GM12878 (cell line): Measurements from ENCODE around the gene MPIG6B. TPM values are rescaled to one million over a fixed set of nuclear protein-coding genes. Genes with fewer than 3 reads are reported as not detected.

Source experiments
- ATAC-seq: fragments of 200-7000 bp; cut with Tn5 transposase; 3 replicates; pipeline ENCODE4 v1.9.1; 2020; ENCODE audit warnings: mild to moderate bottlenecking, moderate library complexity
- BruUV-seq: library from RNA; stranded (reverse); fragments of 400-500 nt; replicated peaks from 2 replicates; lab custom pipeline; 2021; lab: Mats Ljungman, UMichigan
- CTCF ChIA-PET: fragments of 300-600 bp; sonication (Branson Sonifier 250); formaldehyde crosslinking; extraction: SDS; loops from one replicate; lab custom pipeline; 2021; ENCODE audit warnings: inconsistent platforms; lab: Yijun Ruan, JAX
- POLR2A ChIA-PET: fragments of 350-600 bp; formaldehyde crosslinking; extraction: SDS; loops from one replicate; lab custom pipeline; 2021; ENCODE audit warnings: inconsistent platforms; lab: Charles Lee
- RAD21 ChIA-PET: fragments of 300-600 bp; sonication (Branson Sonifier 250); formaldehyde crosslinking; loops from one replicate; lab custom pipeline; 2023; ENCODE audit warnings: antibody characterized with exemption; ENCODE audit not compliant: unreplicated experiment; lab: Charles Lee
- SMC1A ChIA-PET: fragments of 300-600 bp; sonication (Branson Sonifier 250); formaldehyde crosslinking; loops from one replicate; lab custom pipeline; 2023; ENCODE audit not compliant: unreplicated experiment, uncharacterized antibody; lab: Charles Lee
- DNase-seq: peaks from one replicate; pipeline ENCODE4 v3.0.0-alpha.2; 2011; ENCODE audit warnings: low read depth, low spot score
- FAIRE-seq: peaks from 3 replicates; lab custom pipeline; 2011; peaks lifted over from hg19 to GRCh38; lab: Jason Lieb, UNC
- H2AFZ ChIP-seq: 2 replicates; pipeline ENCODE4 v1.6.0; 2011; ENCODE audit warnings: low read depth, low read length, control low read depth; ENCODE audit not compliant: control insufficient read depth
- H3K27ac ChIP-seq: 2 replicates; pipeline ENCODE4 v1.5.1; 2011; ENCODE audit warnings: control low read depth; ENCODE audit not compliant: control insufficient read depth, insufficient read depth
- H3K27me3 ChIP-seq, 2 experiments: replicated peaks in 1 of 2; 2 replicates each; pipeline versions ENCODE4 v1.6.0 to v1.6.1; 2011; ENCODE audit warnings: low read length in 1 of 2; ENCODE audit not compliant: control insufficient read depth in 2 of 2, insufficient read depth in 2 of 2
- H3K36me3 ChIP-seq, 2 experiments: 2 replicates each; pipeline ENCODE4 v1.5.1; 2011; ENCODE audit warnings: low read length in 1 of 2; ENCODE audit not compliant: control insufficient read depth in 2 of 2, insufficient read depth in 2 of 2
- H3K4me1 ChIP-seq: 2 replicates; pipeline ENCODE4 v1.6.1; 2011; ENCODE audit warnings: mild to moderate bottlenecking, low read length, moderate library complexity, mixed read lengths; ENCODE audit not compliant: control insufficient read depth, insufficient read depth
- H3K4me2 ChIP-seq: 2 replicates; pipeline ENCODE4 v1.6.0; 2011; ENCODE audit warnings: control low read depth; ENCODE audit not compliant: control insufficient read depth, insufficient read depth
- H3K4me3 ChIP-seq: fragments of 200-600 bp; sonication (generic); 2 replicates; pipeline ENCODE4 v1.5.1; 2016
- H3K79me2 ChIP-seq: 2 replicates; pipeline ENCODE4 v1.6.0; 2011; ENCODE audit warnings: low read length; ENCODE audit not compliant: control insufficient read depth, insufficient read depth
- H3K9ac ChIP-seq: 2 replicates; pipeline ENCODE4 v1.8.0; 2011; ENCODE audit warnings: low read length, control low read depth, mixed read lengths; ENCODE audit not compliant: control insufficient read depth, insufficient read depth
- H3K9me3 ChIP-seq: replicated peaks from 3 replicates; pipeline ENCODE4 v1.5.1; 2011; ENCODE audit warnings: mild to moderate bottlenecking, low read length; ENCODE audit not compliant: control insufficient read depth, insufficient read depth
- H4K20me1 ChIP-seq: 2 replicates; pipeline ENCODE4 v1.6.0; 2011; ENCODE audit not compliant: control insufficient read depth, insufficient read depth
- EGR1 ChIP-seq, 2 experiments: IDR thresholded peaks; 1 replicate in 1 of 2; 2 replicates in 1 of 2; pipeline ENCODE4 v1.6.1; 2011 to 2012; ENCODE audit warnings: low read depth in 2 of 2, low read length in 2 of 2, borderline replicate concordance in 1 of 2, mild to moderate bottlenecking in 1 of 2, moderate library complexity in 1 of 2
- KDM1A ChIP-seq: fragments of 200-600 bp; sonication (generic); IDR thresholded peaks from 2 replicates; pipeline ENCODE4 v1.6.1; 2016; ENCODE audit warnings: borderline replicate concordance
- PAX8 ChIP-seq: fragments of 450-650 bp; IDR thresholded peaks from 2 replicates; pipeline ENCODE4 v1.6.1; 2017; ENCODE audit warnings: mild to moderate bottlenecking, moderate library complexity
- RAD51 ChIP-seq: fragments of 450-650 bp; IDR thresholded peaks from 2 replicates; pipeline ENCODE4 v1.6.1; 2016; ENCODE audit warnings: moderate library complexity, mild to moderate bottlenecking, inconsistent platforms
- RFX5 ChIP-seq: IDR thresholded peaks from 2 replicates; pipeline ENCODE4 v1.6.1; 2011; ENCODE audit warnings: low read depth, low read length, improper control_type of control experiment
- SREBF1 ChIP-seq: IDR thresholded peaks from 2 replicates; pipeline ENCODE4 v1.6.1; 2012; ENCODE audit warnings: mild to moderate bottlenecking, low read length
- ZBED1 ChIP-seq: IDR thresholded peaks from 2 replicates; pipeline ENCODE4 v1.6.1; 2016; ENCODE audit warnings: borderline replicate concordance
- ZZZ3 ChIP-seq: IDR thresholded peaks from 2 replicates; pipeline ENCODE4 v1.6.1; 2011; ENCODE audit warnings: low read depth; ENCODE audit not compliant: control insufficient read depth, insufficient read length
- WGBS: methylation state at CpG from one replicate; pipeline ENCODE4 v1.1.6; 2016; ENCODE audit warnings: low lambda C conversion rate; ENCODE audit not compliant: insufficient replicate concordance, insufficient coverage; ENCODE audit errors: missing lambda C conversion rate; 5-methylcytosine and 5-hydroxymethylcytosine counted together
- in situ Hi-C: fragments of 300-500 bp; cut with MboI; formaldehyde crosslinking; loops from 9 replicates; pipeline ENCODE4 v1.14.3; 2018; ENCODE audit warnings: mixed read lengths
- intact Hi-C: fragments of 100-400 bp; cut with micrococcal nuclease; formaldehyde crosslinking; loops from one replicate; pipeline ENCODE4 v1.14.2; 2022; ENCODE audit not compliant: unreplicated experiment
- polyA plus RNA-seq, 11 experiments: library from polyadenylated mRNA; depleted of rRNA in 4 of 11; unstranded in 6 of 11; stranded (reverse) in 5 of 11; fragments of >200 nt; fragmentation: Nextera tagmentation in 4 of 11; fragmentation: Illumina TruSeq in 1 of 11; extraction: Ambion mirVana in 4 of 11; extraction: Trizol in 1 of 11; gene quantifications; 1 replicate in 1 of 11; 2 replicates in 10 of 11; pipeline versions ENCODE4 v1.2.1 to v1.2.3, GENCODE V29; 2011 to 2016; ENCODE audit warnings: inconsistent platforms in 2 of 11, missing spikeins in 2 of 11, low read depth in 1 of 11
- total RNA-seq, 4 experiments: library from RNA; depleted of rRNA in 3 of 4; stranded (reverse); fragments of >200 nt in 3 of 4; fragmentation: Illumina TruSeq in 1 of 4; extraction: Trizol in 1 of 4; gene quantifications; 2 replicates each; pipeline versions ENCODE4 v1.2.1 to v1.2.3, GENCODE V29; 2013 to 2021
- TF ChIP-seq, protein P1 (sequence below): fragments of 450-650 bp; IDR thresholded peaks from 2 replicates; pipeline ENCODE4 v1.6.1; 2017; ENCODE audit warnings: low read depth, mild to moderate bottlenecking, moderate library complexity

The MPIG6B gene
- total and polyA plus RNA-seq, 10 of the 15 experiments (the other 5 are each of a cell fraction or from before 2014, with no cell fraction given), result not detected

DNA sequence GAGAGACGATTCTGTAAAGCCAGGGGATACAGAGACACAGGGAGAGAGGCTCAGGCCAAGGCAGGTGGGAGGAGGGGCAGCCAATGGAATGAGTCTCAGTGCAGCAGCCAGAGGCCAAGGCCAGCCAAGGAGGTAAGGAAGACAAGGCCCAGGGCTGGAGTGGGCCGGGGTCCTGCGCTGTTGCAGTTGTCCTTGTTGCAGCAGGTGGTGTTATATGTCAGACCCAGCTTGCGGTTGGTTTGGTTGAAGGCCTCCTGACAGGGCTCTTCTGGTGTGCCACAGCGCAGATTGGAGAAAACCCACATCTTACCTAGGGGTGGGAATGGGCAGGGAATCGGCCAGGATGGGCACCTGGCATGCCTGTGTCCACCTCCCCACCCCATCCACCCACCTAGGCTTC lies 4.2 kb upstream of the MPIG6B start (continued):
- TF ChIP-seq RFX5 (no peak), SREBF1 (no peak)
- TF ChIP-seq, protein P1, sequence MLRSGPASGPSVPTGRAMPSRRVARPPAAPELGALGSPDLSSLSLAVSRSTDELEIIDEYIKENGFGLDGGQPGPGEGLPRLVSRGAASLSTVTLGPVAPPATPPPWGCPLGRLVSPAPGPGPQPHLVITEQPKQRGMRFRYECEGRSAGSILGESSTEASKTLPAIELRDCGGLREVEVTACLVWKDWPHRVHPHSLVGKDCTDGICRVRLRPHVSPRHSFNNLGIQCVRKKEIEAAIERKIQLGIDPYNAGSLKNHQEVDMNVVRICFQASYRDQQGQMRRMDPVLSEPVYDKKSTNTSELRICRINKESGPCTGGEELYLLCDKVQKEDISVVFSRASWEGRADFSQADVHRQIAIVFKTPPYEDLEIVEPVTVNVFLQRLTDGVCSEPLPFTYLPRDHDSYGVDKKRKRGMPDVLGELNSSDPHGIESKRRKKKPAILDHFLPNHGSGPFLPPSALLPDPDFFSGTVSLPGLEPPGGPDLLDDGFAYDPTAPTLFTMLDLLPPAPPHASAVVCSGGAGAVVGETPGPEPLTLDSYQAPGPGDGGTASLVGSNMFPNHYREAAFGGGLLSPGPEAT, result no peak

DNA sequence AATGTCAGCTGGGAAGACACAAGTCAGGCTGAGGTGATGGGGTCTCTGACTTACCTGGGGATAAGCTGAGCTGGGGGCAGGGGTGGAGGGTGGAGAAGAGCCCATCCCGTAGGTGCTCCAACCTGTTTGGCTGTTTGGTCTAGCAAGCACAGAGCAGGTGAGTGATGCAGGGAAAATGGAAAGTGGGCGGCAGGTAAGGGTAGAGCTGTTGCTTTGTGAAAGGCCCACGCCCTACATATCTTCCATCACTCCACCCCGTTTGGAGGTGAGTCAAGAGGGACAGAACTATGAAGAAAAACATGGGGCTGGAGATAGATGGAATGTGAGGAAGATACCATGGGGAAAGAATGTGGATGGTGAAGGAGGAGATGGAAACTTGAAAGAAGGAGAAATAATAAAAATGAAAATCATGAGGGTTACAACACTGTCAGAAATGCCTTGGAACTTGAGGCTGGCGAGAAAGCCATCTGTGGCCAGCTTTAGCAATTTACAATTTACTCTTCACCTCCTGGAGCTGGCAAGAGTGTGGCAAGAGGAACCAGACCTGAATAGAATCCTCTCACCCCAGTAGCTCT lies 2.9 kb upstream of the MPIG6B start:
- Histone ChIP-seq H2AFZ (no peak overlapping the region), H3K9ac (no peak overlapping the region)
- FAIRE-seq, result no peak
- TF ChIP-seq ZBED1 (no peak), PAX8 (no peak), RAD51 (no peak), EGR1 (IDR thresholded peaks at IDR 0.05; ENCODE audit: borderline replicate concordance in 1 of 2, low read depth in 2 of 2, low read length in 2 of 2) (no peak), ZZZ3 (no peak), RFX5 (no peak), KDM1A (no peak)
- TF ChIP-seq, all 136 proteins: peak for 0
- no peaks in the 10 kb centered on the region for H3K79me2 ChIP-seq
- no peak for ATAC-seq
- no peak overlapping the region for H3K27ac ChIP-seq
- BruUV-seq, result no TSS peak
- 45% methylated on average over 5 of the region's 5 CpGs for WGBS
- ChIA-PET POLR2A (no interaction called here), RAD21 (interaction anchor here (0.9 to 1.2 kb wide), 2 partner anchors 37 to 49 kb away, joined by 3 read pairs; no protein-coding TSS in a partner anchor), CTCF (interaction anchor here (0.6 to 1.7 kb wide), 3 partner anchors 39 to 131 kb away, joined by 4 to 6 read pairs (median 6); no protein-coding TSS in a partner anchor), SMC1A (no interaction called here)
- no peaks in the 10 kb centered on the region for H3K9me3 ChIP-seq
- H3K27me3 ChIP-seq, result no peaks in the 10 kb centered on the region; a peak in 1 of 4 replicates
- DNase-seq, result no peak
- intact Hi-C loops (no loop called here), in situ Hi-C loops (no loop called here)
- H3K4me1 ChIP-seq, result no peaks in the 10 kb centered on the region
- H4K20me1 ChIP-seq, result no peaks in the 10 kb centered on the region
- H3K36me3 ChIP-seq, result no peaks in the 10 kb centered on the region
- H3K4me3 ChIP-seq, result no peak overlapping the region
- H3K4me2 ChIP-seq, result no peak overlapping the region
